CD4-positive, alpha-beta T cell treated with Interleukin-6 for 4 hours (primary cell): ENCODE results near the gene CXCL12.

Experiments
- DNase-seq: peaks from one replicate; pipeline ENCODE4 v3.0.0-alpha.2; 2020; ENCODE audit warnings: mixed read lengths

Gene CXCL12

GRCh38 chr10:44330431-44330830 is 54.5 kb downstream of the CXCL12 start:
- DNase-seq, result no peak

- no peak for DNase-seq
Measured at GRCh38 chr10:44327461-44327860, 57.4 kb downstream of the CXCL12 start.
